Stimulated activated effector memory CD8-positive, alpha-beta T cell treated with anti-CD3 and anti-CD28 coated beads, Interleukin-12 subunit alpha, Interleukin-12 subunit beta, amount 100 ng/mL, for 72 hours (primary cell): Measurements from ENCODE around the gene GRAP2.
A peak's percentile ranks its signal among the peaks of the same experiment; 100 is the strongest.
"Not testable (repeated sequence)": the region's sequence is repeated elsewhere in the genome, so short reads cannot be mapped to it uniquely, and the experiment has no call there.

Experiments
- ATAC-seq: fragments of 150-1000 bp; cut with Tn5 transposase; 2 replicates; pipeline ENCODE4 v1.10.0; 2021
- DNase-seq, 2 donors: peaks; one replicate each; pipeline ENCODE4 v3.0.0; 2021 to 2022; ENCODE audit warnings: low spot score in 2 of 2
- H3K27ac Mint-ChIP-seq: one replicate; pipeline ENCODE4 v1.8.0; 2022; ENCODE audit warnings: mild to moderate bottlenecking, mixed read lengths
- H3K36me3 Mint-ChIP-seq: one replicate; pipeline ENCODE4 v1.8.0; 2022; ENCODE audit warnings: mild to moderate bottlenecking, mixed read lengths
- H3K4me1 Mint-ChIP-seq: one replicate; pipeline ENCODE4 v1.8.0; 2022; ENCODE audit warnings: mixed read lengths
- H3K4me3 Mint-ChIP-seq: one replicate; pipeline ENCODE4 v1.8.0; 2022; ENCODE audit warnings: mild to moderate bottlenecking, mixed read lengths
- H3K9me3 Mint-ChIP-seq: one replicate; pipeline ENCODE4 v1.8.0; 2022; ENCODE audit warnings: mixed read lengths

The GRAP2 gene

DNA sequence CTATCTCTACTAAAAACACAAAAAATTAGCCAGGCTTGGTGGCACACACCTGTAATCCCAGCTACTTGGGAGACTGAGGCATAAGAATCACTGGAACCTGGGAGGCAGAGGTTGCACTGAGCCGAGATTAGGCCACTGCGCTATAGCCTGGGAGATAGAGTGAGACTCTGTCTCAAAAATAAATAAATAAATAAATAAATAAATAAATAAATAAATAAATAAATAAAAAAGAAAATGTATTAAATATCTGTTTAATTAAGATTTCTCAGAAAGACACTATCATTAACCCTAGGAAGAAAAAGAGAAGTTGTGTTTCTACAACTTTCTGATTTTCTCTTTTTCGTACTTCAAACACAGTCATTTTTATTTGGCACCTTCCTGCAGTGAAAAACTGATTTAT is 11.0 kb upstream of the GRAP2 start:
- not testable (repeated sequence) for H3K36me3 Mint-ChIP-seq, H3K27ac Mint-ChIP-seq, DNase-seq, H3K9me3 Mint-ChIP-seq, H3K4me3 Mint-ChIP-seq, H3K4me1 Mint-ChIP-seq, ATAC-seq

DNA sequence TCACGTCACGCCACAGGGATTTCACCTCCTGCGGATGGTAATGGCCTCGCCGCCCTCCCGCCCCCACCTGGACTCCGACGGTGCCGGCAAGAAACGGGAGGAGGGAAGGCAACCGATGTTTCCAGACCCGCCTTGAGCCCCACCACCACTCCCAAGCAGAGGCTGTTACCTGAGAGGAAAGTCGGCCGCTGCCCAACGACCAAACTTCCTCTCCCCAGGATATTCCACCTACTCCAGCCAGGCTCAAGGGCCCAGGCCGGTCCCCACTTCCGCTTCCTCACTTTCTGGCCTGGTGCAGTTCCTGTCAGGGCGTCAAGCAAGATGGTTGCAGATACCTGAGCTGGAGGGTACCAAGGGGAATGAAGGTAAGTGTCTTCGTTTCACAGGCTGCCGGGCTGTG is 7.4 kb upstream of the GRAP2 start, which contains the start of gene ENTHD1:
TSS of gene ENTHD1 (minus strand) at position 235 of the 400 bp plus-strand sequence. CDS start 6,012 bp downstream, outside the sequence.
- ATAC-seq, result no peak
- H3K9me3 Mint-ChIP-seq, result no peaks in the 10 kb centered on the region

GRCh38 chr22:39894554-39895092 is 6.3 kb upstream of the GRAP2 start:
- Mint-ChIP-seq H3K9me3 (no peaks in the 10 kb centered on the region), H3K27ac (no peak overlapping the region), H3K4me3 (no peak overlapping the region), H3K36me3 (no peaks in the 10 kb centered on the region), H3K4me1 (peaks cover 15% of the 10 kb centered on the region)
- DNase-seq (no peak), ATAC-seq (no peak)

More for the DNA sequence above, 7.4 kb upstream of the GRAP2 start, which contains the start of gene ENTHD1:
- no peak within 1 kb of the TSS for H3K4me3 Mint-ChIP-seq
- H3K4me1 Mint-ChIP-seq, result peaks cover 8% of the 10 kb centered on the region
- H3K36me3 Mint-ChIP-seq, result no peaks in the 10 kb centered on the region
- DNase-seq, result no peak
- no peak within 1 kb of the TSS for H3K27ac Mint-ChIP-seq

- no peak for DNase-seq
- Mint-ChIP-seq H3K4me3 (no peak overlapping the region), H3K27ac (no peak overlapping the region), H3K36me3 (peaks cover under 1% of the 10 kb centered on the region), H3K4me1 (peaks cover 24% of the 10 kb centered on the region), H3K9me3 (no peaks in the 10 kb centered on the region)
- ATAC-seq, result no peak
These were observed 5.2 kb upstream of the GRAP2 start for GRCh38 chr22:39895682-39896081.

GRCh38 chr22:39896313-39896996 is 4.4 kb upstream of the GRAP2 start:
- Mint-ChIP-seq H3K9me3 (no peaks in the 10 kb centered on the region), H3K27ac (no peak overlapping the region), H3K36me3 (peaks cover 6% of the 10 kb centered on the region), H3K4me1 (peaks cover 29% of the 10 kb centered on the region), H3K4me3 (no peak overlapping the region)
- ATAC-seq (no peak), DNase-seq (no peak)

DNA sequence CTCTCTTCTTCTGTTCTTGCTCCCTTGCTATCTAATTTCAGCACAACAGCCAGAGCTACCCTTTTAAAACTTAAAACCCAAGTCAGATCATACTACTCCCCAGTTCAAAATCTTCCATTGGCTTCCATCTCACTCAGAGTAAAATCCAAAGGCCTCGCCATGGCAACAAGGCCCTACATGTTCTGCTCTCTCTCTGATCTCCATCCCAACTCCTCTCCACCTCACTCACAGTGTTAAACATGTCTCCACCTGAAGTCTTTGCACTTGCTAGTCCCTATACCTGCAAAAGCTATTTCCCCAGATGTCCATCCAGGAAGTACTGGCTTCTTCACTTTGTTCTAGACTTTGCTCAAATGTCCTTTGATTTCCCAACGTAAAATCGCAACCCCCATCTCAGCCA is 3.0 kb upstream of the GRAP2 start:
- no peaks in the 10 kb centered on the region for H3K9me3 Mint-ChIP-seq

GRCh38 chr22:39898997-39899396 is 1.9 kb upstream of the GRAP2 start:
- H3K27ac Mint-ChIP-seq, result no peak overlapping the region

More for the DNA sequence above, 3.0 kb upstream of the GRAP2 start:
- peaks cover 11% of the 10 kb centered on the region for H3K36me3 Mint-ChIP-seq
- no peak overlapping the region for H3K27ac Mint-ChIP-seq
- DNase-seq, result no peak
- peaks cover 20% of the 10 kb centered on the region for H3K4me1 Mint-ChIP-seq
- H3K4me3 Mint-ChIP-seq, result no peak overlapping the region
- no peak for ATAC-seq

GRCh38 chr22:39901565-39902146 is 772 bp downstream of the GRAP2 start:
- H3K27ac Mint-ChIP-seq, result peak overlapping the region; percentile 97
- ATAC-seq, result no peak
- DNase-seq, result no peak
- peaks cover 34% of the 10 kb centered on the region for H3K4me1 Mint-ChIP-seq
- no peaks in the 10 kb centered on the region for H3K9me3 Mint-ChIP-seq
- peak overlapping the region; percentile 72 for H3K4me3 Mint-ChIP-seq
- H3K36me3 Mint-ChIP-seq, result peaks cover 27% of the 10 kb centered on the region

More at GRCh38 chr22:39898997-39899396, 1.9 kb upstream of the GRAP2 start:
- Mint-ChIP-seq H3K4me1 (peaks cover 20% of the 10 kb centered on the region), H3K9me3 (no peaks in the 10 kb centered on the region), H3K36me3 (peaks cover 12% of the 10 kb centered on the region), H3K4me3 (no peak overlapping the region)
- DNase-seq (no peak), ATAC-seq (no peak)

GRCh38 chr22:39904024-39904423 is 3.1 kb downstream of the GRAP2 start:
- not testable (repeated sequence) for DNase-seq, H3K9me3 Mint-ChIP-seq, ATAC-seq
- Mint-ChIP-seq H3K36me3 (peaks cover 35% of the 10 kb centered on the region), H3K27ac (peak overlapping the region; percentile 97), H3K4me1 (peaks cover 43% of the 10 kb centered on the region), H3K4me3 (peak overlapping the region; percentile 72)

GRCh38 chr22:39904862-39905261 is 4.0 kb downstream of the GRAP2 start:
- no peak for DNase-seq
- Mint-ChIP-seq H3K4me3 (peak overlapping the region; percentile 72), H3K9me3 (no peaks in the 10 kb centered on the region), H3K27ac (peak overlapping the region; percentile 97), H3K36me3 (peaks cover 35% of the 10 kb centered on the region), H3K4me1 (peaks cover 47% of the 10 kb centered on the region)
- ATAC-seq, result no peak

- H3K4me3 Mint-ChIP-seq, result peak overlapping the region; percentile 72
- H3K36me3 Mint-ChIP-seq, result peaks cover 43% of the 10 kb centered on the region
- no peaks in the 10 kb centered on the region for H3K9me3 Mint-ChIP-seq
- H3K27ac Mint-ChIP-seq, result peak overlapping the region; percentile 97
- ATAC-seq, result no peak
- no peak for DNase-seq
- peaks cover 47% of the 10 kb centered on the region for H3K4me1 Mint-ChIP-seq
These were observed 4.8 kb downstream of the GRAP2 start for GRCh38 chr22:39905687-39906086.

- peak overlapping the region; percentile 72 for H3K4me3 Mint-ChIP-seq
- H3K9me3 Mint-ChIP-seq, result no peaks in the 10 kb centered on the region
- H3K4me1 Mint-ChIP-seq, result peaks cover 48% of the 10 kb centered on the region
- peak overlapping the region; percentile 97 for H3K27ac Mint-ChIP-seq
- DNase-seq (no peak), ATAC-seq (peak; percentile 49)
- H3K36me3 Mint-ChIP-seq, result peaks cover 41% of the 10 kb centered on the region
These were observed 5.3 kb downstream of the GRAP2 start for GRCh38 chr22:39906207-39906606.

GRCh38 chr22:39907047-39907446 is 6.2 kb downstream of the GRAP2 start:
- no peak for DNase-seq
- no peak for ATAC-seq
- Mint-ChIP-seq H3K4me1 (peaks cover 56% of the 10 kb centered on the region), H3K36me3 (peaks cover 41% of the 10 kb centered on the region), H3K4me3 (peak overlapping the region; percentile 72), H3K27ac (peak overlapping the region; percentile 97), H3K9me3 (no peaks in the 10 kb centered on the region)

DNA sequence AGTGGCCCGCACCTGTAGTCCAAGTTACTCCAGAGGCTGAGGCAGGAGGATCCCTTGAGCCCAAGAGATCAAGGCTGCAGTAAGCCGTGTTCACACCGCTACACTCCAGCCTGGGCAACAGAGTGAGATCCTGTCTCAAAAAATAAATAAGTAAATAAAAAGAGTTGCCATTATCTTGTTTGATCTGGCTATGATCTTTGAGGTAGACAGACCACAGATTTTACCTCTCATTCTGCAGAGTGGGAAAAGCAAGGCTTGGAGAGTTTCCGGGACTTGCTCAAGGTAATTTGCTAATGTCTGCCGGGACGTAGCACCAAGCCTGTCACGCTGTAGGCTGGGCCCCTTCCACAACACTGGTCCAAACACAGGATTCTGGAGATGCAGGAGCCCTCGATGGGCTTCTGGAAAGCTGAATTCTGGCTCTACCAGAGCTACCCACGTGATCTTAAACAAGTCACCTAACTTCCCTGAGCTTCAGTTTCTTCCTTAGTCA is 6.8 kb downstream of the GRAP2 start:
- Mint-ChIP-seq H3K27ac (peak overlapping the region; percentile 97), H3K36me3 (peaks cover 38% of the 10 kb centered on the region), H3K4me1 (peaks cover 62% of the 10 kb centered on the region), H3K4me3 (peak overlapping the region; percentile 72), H3K9me3 (no peaks in the 10 kb centered on the region)
- ATAC-seq, result peak; percentile 6
- peak in 1 of 2 donors; percentile 55 for DNase-seq

DNA sequence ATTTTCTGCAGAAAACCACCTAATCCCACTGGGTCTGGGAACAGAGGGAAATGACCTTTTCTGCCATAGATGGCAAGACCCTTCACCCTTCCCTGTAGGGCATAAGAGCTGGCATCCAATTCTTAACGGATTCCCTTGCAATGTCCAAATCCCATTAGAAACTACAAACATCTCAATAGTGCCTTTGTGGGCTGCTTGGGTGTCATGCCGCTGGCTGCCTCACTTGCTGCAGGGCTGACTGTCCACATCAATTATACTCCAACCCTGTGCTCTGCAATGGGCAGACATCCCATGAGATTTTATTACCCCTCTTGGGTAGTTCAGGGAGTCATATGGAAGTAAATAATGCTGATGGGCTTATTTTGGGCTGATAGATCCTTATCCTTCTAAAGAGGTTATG is 7.3 kb downstream of the GRAP2 start:
- Mint-ChIP-seq H3K27ac (peak overlapping the region; percentile 97), H3K4me1 (peaks cover 67% of the 10 kb centered on the region), H3K4me3 (peak overlapping the region; percentile 72), H3K9me3 (no peaks in the 10 kb centered on the region), H3K36me3 (peaks cover 35% of the 10 kb centered on the region)
- peak in 1 of 2 donors; percentile 58 for DNase-seq
- peak; percentile 29 for ATAC-seq
